GM12878 (cell line): ENCODE results near the gene SLC2A5. TPM values are rescaled to one million over a fixed set of nuclear protein-coding genes. Genes with fewer than 3 reads are reported as not detected.

Experiments used
- ATAC-seq: fragments of 200-7000 bp; cut with Tn5 transposase; 3 replicates; pipeline ENCODE4 v1.9.1; 2020; ENCODE audit warnings: mild to moderate bottlenecking, moderate library complexity
- BruUV-seq: library from RNA; stranded (reverse); fragments of 400-500 nt; replicated peaks from 2 replicates; lab custom pipeline; 2021; lab: Mats Ljungman, UMichigan
- CTCF ChIA-PET: fragments of 300-600 bp; sonication (Branson Sonifier 250); formaldehyde crosslinking; extraction: SDS; loops from one replicate; lab custom pipeline; 2021; ENCODE audit warnings: inconsistent platforms; lab: Yijun Ruan, JAX
- POLR2A ChIA-PET: fragments of 350-600 bp; formaldehyde crosslinking; extraction: SDS; loops from one replicate; lab custom pipeline; 2021; ENCODE audit warnings: inconsistent platforms; lab: Charles Lee
- RAD21 ChIA-PET: fragments of 300-600 bp; sonication (Branson Sonifier 250); formaldehyde crosslinking; loops from one replicate; lab custom pipeline; 2023; ENCODE audit warnings: antibody characterized with exemption; ENCODE audit not compliant: unreplicated experiment; lab: Charles Lee
- SMC1A ChIA-PET: fragments of 300-600 bp; sonication (Branson Sonifier 250); formaldehyde crosslinking; loops from one replicate; lab custom pipeline; 2023; ENCODE audit not compliant: unreplicated experiment, uncharacterized antibody; lab: Charles Lee
- DNase-seq: peaks from one replicate; pipeline ENCODE4 v3.0.0-alpha.2; 2011; ENCODE audit warnings: low read depth, low spot score
- FAIRE-seq: peaks from 3 replicates; lab custom pipeline; 2011; peaks lifted over from hg19 to GRCh38; lab: Jason Lieb, UNC
- H2AFZ ChIP-seq: 2 replicates; pipeline ENCODE4 v1.6.0; 2011; ENCODE audit warnings: low read depth, low read length, control low read depth; ENCODE audit not compliant: control insufficient read depth
- H3K27ac ChIP-seq: 2 replicates; pipeline ENCODE4 v1.5.1; 2011; ENCODE audit warnings: control low read depth; ENCODE audit not compliant: control insufficient read depth, insufficient read depth
- H3K27me3 ChIP-seq, 2 experiments: replicated peaks in 1 of 2; 2 replicates each; pipeline versions ENCODE4 v1.6.0 to v1.6.1; 2011; ENCODE audit warnings: low read length in 1 of 2; ENCODE audit not compliant: control insufficient read depth in 2 of 2, insufficient read depth in 2 of 2
- H3K36me3 ChIP-seq, 2 experiments: 2 replicates each; pipeline ENCODE4 v1.5.1; 2011; ENCODE audit warnings: low read length in 1 of 2; ENCODE audit not compliant: control insufficient read depth in 2 of 2, insufficient read depth in 2 of 2
- H3K4me1 ChIP-seq: 2 replicates; pipeline ENCODE4 v1.6.1; 2011; ENCODE audit warnings: mild to moderate bottlenecking, low read length, moderate library complexity, mixed read lengths; ENCODE audit not compliant: control insufficient read depth, insufficient read depth
- H3K4me2 ChIP-seq: 2 replicates; pipeline ENCODE4 v1.6.0; 2011; ENCODE audit warnings: control low read depth; ENCODE audit not compliant: control insufficient read depth, insufficient read depth
- H3K4me3 ChIP-seq: fragments of 200-600 bp; sonication (generic); 2 replicates; pipeline ENCODE4 v1.5.1; 2016
- H3K79me2 ChIP-seq: 2 replicates; pipeline ENCODE4 v1.6.0; 2011; ENCODE audit warnings: low read length; ENCODE audit not compliant: control insufficient read depth, insufficient read depth
- H3K9ac ChIP-seq: 2 replicates; pipeline ENCODE4 v1.8.0; 2011; ENCODE audit warnings: low read length, control low read depth, mixed read lengths; ENCODE audit not compliant: control insufficient read depth, insufficient read depth
- H3K9me3 ChIP-seq: replicated peaks from 3 replicates; pipeline ENCODE4 v1.5.1; 2011; ENCODE audit warnings: mild to moderate bottlenecking, low read length; ENCODE audit not compliant: control insufficient read depth, insufficient read depth
- H4K20me1 ChIP-seq: 2 replicates; pipeline ENCODE4 v1.6.0; 2011; ENCODE audit not compliant: control insufficient read depth, insufficient read depth
- BHLHE40 ChIP-seq, 2 experiments: fragments of 450-650 bp in 1 of 2; IDR thresholded peaks; 2 replicates each; pipeline ENCODE4 v1.6.1; 2011 to 2017; ENCODE audit warnings: low read depth in 2 of 2, borderline replicate concordance in 1 of 2, improper control_type of control experiment in 1 of 2, low read length in 1 of 2, mild to moderate bottlenecking in 1 of 2
- GABPA ChIP-seq: IDR thresholded peaks from 2 replicates; pipeline ENCODE4 v1.6.1; 2014; ENCODE audit warnings: antibody characterized with exemption, low read depth, mild to moderate bottlenecking, inconsistent platforms
- GATAD2B ChIP-seq: fragments of 450-650 bp; conservative IDR thresholded peaks from 2 replicates; pipeline ENCODE4 v1.6.1; 2017; ENCODE audit warnings: low read depth, mild to moderate bottlenecking, moderate library complexity
- IKZF1 ChIP-seq: fragments of 450-650 bp; conservative IDR thresholded peaks from 2 replicates; pipeline ENCODE4 v1.6.1; 2017; ENCODE audit warnings: antibody characterized with exemption, mild to moderate bottlenecking
- MTA2 ChIP-seq: fragments of 450-650 bp; IDR thresholded peaks from 2 replicates; pipeline ENCODE4 v1.6.1; 2016; ENCODE audit warnings: low read depth, mild to moderate bottlenecking, moderate library complexity
- NFYB ChIP-seq: IDR thresholded peaks from 2 replicates; pipeline ENCODE4 v1.6.1; 2011; ENCODE audit warnings: low read depth, mild to moderate bottlenecking, low read length, improper control_type of control experiment, moderate library complexity; ENCODE audit not compliant: insufficient read depth
- PAX5 ChIP-seq: IDR thresholded peaks from 2 replicates; pipeline ENCODE4 v1.6.1; 2011; ENCODE audit warnings: low read depth, low read length, borderline replicate concordance
- RUNX3 ChIP-seq: IDR thresholded peaks from 2 replicates; pipeline ENCODE4 v1.6.1; 2012; ENCODE audit warnings: low read length, inconsistent platforms
- SIX5 ChIP-seq: IDR thresholded peaks from 2 replicates; pipeline ENCODE4 v1.6.1; 2011; ENCODE audit warnings: mild to moderate bottlenecking, low read depth, low read length, moderate library complexity; ENCODE audit not compliant: severe bottlenecking
- TCF3 ChIP-seq: IDR thresholded peaks from 2 replicates; pipeline ENCODE4 v1.6.1; 2012; ENCODE audit warnings: low read depth, mild to moderate bottlenecking, low read length, borderline replicate concordance; ENCODE audit not compliant: insufficient read depth
- ZNF217 ChIP-seq: fragments of 450-650 bp; IDR thresholded peaks from 2 replicates; pipeline ENCODE4 v1.6.1; 2017; ENCODE audit warnings: antibody characterized with exemption, mild to moderate bottlenecking
- WGBS: methylation state at CpG from one replicate; pipeline ENCODE4 v1.1.6; 2016; ENCODE audit warnings: low lambda C conversion rate; ENCODE audit not compliant: insufficient replicate concordance, insufficient coverage; ENCODE audit errors: missing lambda C conversion rate; 5-methylcytosine and 5-hydroxymethylcytosine counted together
- in situ Hi-C: fragments of 300-500 bp; cut with MboI; formaldehyde crosslinking; loops from 9 replicates; pipeline ENCODE4 v1.14.3; 2018; ENCODE audit warnings: mixed read lengths
- intact Hi-C: fragments of 100-400 bp; cut with micrococcal nuclease; formaldehyde crosslinking; loops from one replicate; pipeline ENCODE4 v1.14.2; 2022; ENCODE audit not compliant: unreplicated experiment
- polyA plus RNA-seq, 11 experiments: library from polyadenylated mRNA; depleted of rRNA in 4 of 11; unstranded in 6 of 11; stranded (reverse) in 5 of 11; fragments of >200 nt; fragmentation: Nextera tagmentation in 4 of 11; fragmentation: Illumina TruSeq in 1 of 11; extraction: Ambion mirVana in 4 of 11; extraction: Trizol in 1 of 11; gene quantifications; 1 replicate in 1 of 11; 2 replicates in 10 of 11; pipeline versions ENCODE4 v1.2.1 to v1.2.3, GENCODE V29; 2011 to 2016; ENCODE audit warnings: inconsistent platforms in 2 of 11, missing spikeins in 2 of 11, low read depth in 1 of 11
- total RNA-seq, 4 experiments: library from RNA; depleted of rRNA in 3 of 4; stranded (reverse); fragments of >200 nt in 3 of 4; fragmentation: Illumina TruSeq in 1 of 4; extraction: Trizol in 1 of 4; gene quantifications; 2 replicates each; pipeline versions ENCODE4 v1.2.1 to v1.2.3, GENCODE V29; 2013 to 2021
- TF ChIP-seq, protein P1 (sequence below): IDR thresholded peaks from 2 replicates; pipeline ENCODE4 v1.6.1; 2012; ENCODE audit warnings: low read depth, low read length, improper control_type of control experiment
- TF ChIP-seq, protein P2 (sequence below): IDR thresholded peaks from 2 replicates; pipeline ENCODE4 v1.6.1; 2012; ENCODE audit warnings: low read length, inconsistent platforms
- TF ChIP-seq, protein P3 (sequence below): IDR thresholded peaks from 2 replicates; pipeline ENCODE4 v1.6.1; 2012; ENCODE audit warnings: improper control_type of control experiment, low read depth, low read length; ENCODE audit not compliant: insufficient replicate concordance

Gene SLC2A5
- total and polyA plus RNA-seq, 10 of the 15 experiments (the other 5 are each of a cell fraction or from before 2014, with no cell fraction given) = 4.5 to 76.6 (median 23.9) TPM

DNA sequence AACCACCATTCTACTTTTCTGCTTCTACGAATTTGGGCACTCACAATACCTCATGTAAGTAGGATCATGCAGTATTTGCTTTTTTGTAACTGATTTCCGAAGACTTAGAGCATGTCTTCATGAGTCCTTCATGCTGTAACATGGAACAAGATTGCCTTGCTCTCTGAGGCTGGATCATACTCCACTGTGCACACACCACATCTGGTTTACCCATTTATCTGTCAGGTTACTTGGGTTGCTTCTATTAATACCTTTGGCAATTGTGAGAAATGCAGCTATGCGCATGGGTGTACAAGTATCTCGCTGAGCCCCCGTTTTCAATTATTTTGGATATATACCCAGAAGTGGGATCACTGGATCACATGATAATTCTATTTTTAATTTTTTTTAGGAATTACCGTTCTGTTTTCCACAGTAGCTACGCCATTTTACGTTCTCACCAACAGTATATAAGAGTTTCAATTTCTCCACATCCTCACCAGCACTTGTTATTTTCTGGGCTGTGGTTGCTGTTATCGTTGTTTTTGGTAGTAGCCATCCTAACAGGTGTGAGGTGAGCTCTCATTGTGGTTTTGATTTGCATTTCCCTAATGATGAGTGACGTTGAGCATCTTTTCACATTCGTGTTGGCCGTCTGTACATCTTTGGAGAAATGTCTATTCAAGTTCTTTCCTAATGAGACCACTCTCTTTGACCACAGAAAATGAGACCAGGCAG is 10.7 kb upstream of the SLC2A5 start:
- no peaks in the 10 kb centered on the region for H3K27me3 ChIP-seq
- no peaks in the 10 kb centered on the region for H3K79me2 ChIP-seq
- H3K4me2 ChIP-seq = peak overlapping the region; percentile 70
- peak; percentile 85 for FAIRE-seq
- WGBS = 13% methylated on average over 12 of the region's 12 CpGs
- H3K4me3 ChIP-seq = peak overlapping the region; percentile 45; the same call in 1 of the 2 replicates
- BruUV-seq = TSS peak; percentile 76
- H2AFZ ChIP-seq = no peak overlapping the region; the same call in 1 of the 2 replicates
- intact Hi-C loops (loop anchor here (2.0 to 5.0 kb wide), 4 partner anchors 43 to 332 kb away; partner anchors contain the start of gene ENO1), in situ Hi-C loops (no loop called here)
- peak; percentile 66 for ATAC-seq
- ChIA-PET POLR2A (interaction anchor here (0.6 to 4.5 kb wide), 10 partner anchors 10 to 271 kb away, joined by 3 to 45 read pairs (median 5); no protein-coding TSS in a partner anchor), SMC1A (interaction anchor here (0.8 to 4.8 kb wide), 17 partner anchors 9 to 510 kb away, joined by 3 to 59 read pairs (median 4); partner anchors contain the start of gene SLC2A5), CTCF (interaction anchor here (0.6 to 4.0 kb wide), 13 partner anchors 10 to 352 kb away, joined by 3 to 26 read pairs (median 4); no protein-coding TSS in a partner anchor), RAD21 (interaction anchor here (0.7 to 2.3 kb wide), 10 partner anchors 10 to 75 kb away, joined by 3 to 15 read pairs (median 5); partner anchors contain the start of gene GPR157)
- H3K9ac ChIP-seq = peak overlapping the region; percentile 29
- no peaks in the 10 kb centered on the region for H4K20me1 ChIP-seq
- no peaks in the 10 kb centered on the region for H3K36me3 ChIP-seq
- peaks cover 54% of the 10 kb centered on the region for H3K4me1 ChIP-seq
- H3K27ac ChIP-seq = peak overlapping the region; percentile 92
- DNase-seq = peak; percentile 89
- H3K9me3 ChIP-seq = peaks cover 1% of the 10 kb centered on the region
- TF ChIP-seq GATAD2B = 0 out of 2 replicates have a peak, but pooled peaks have one; percentile 30
- peak; percentile 54; the same call in 1 of the 2 replicates for TF ChIP-seq NFYB
- TF ChIP-seq PAX5 = peak; percentile 84
- TF ChIP-seq BHLHE40 (IDR thresholded peaks at IDR 0.05; ENCODE audit: borderline replicate concordance in 1 of 2, low read depth in 2 of 2, low read length in 1 of 2) = peak; percentile 75 to 80; a peak in 3 of 4 replicates
- TF ChIP-seq IKZF1 = peak; percentile 92
- no peak for TF ChIP-seq ZNF217
- TF ChIP-seq, protein P1, sequence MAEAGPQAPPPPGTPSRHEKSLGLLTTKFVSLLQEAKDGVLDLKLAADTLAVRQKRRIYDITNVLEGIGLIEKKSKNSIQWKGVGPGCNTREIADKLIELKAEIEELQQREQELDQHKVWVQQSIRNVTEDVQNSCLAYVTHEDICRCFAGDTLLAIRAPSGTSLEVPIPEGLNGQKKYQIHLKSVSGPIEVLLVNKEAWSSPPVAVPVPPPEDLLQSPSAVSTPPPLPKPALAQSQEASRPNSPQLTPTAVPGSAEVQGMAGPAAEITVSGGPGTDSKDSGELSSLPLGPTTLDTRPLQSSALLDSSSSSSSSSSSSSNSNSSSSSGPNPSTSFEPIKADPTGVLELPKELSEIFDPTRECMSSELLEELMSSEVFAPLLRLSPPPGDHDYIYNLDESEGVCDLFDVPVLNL = no peak
- peak; percentile 96 for TF ChIP-seq TCF3
- TF ChIP-seq, protein P2, sequence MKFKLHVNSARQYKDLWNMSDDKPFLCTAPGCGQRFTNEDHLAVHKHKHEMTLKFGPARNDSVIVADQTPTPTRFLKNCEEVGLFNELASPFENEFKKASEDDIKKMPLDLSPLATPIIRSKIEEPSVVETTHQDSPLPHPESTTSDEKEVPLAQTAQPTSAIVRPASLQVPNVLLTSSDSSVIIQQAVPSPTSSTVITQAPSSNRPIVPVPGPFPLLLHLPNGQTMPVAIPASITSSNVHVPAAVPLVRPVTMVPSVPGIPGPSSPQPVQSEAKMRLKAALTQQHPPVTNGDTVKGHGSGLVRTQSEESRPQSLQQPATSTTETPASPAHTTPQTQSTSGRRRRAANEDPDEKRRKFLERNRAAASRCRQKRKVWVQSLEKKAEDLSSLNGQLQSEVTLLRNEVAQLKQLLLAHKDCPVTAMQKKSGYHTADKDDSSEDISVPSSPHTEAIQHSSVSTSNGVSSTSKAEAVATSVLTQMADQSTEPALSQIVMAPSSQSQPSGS = peak; percentile 84
- no peak for TF ChIP-seq SIX5
- TF ChIP-seq MTA2 = peak; percentile 99
- TF ChIP-seq, protein P3, sequence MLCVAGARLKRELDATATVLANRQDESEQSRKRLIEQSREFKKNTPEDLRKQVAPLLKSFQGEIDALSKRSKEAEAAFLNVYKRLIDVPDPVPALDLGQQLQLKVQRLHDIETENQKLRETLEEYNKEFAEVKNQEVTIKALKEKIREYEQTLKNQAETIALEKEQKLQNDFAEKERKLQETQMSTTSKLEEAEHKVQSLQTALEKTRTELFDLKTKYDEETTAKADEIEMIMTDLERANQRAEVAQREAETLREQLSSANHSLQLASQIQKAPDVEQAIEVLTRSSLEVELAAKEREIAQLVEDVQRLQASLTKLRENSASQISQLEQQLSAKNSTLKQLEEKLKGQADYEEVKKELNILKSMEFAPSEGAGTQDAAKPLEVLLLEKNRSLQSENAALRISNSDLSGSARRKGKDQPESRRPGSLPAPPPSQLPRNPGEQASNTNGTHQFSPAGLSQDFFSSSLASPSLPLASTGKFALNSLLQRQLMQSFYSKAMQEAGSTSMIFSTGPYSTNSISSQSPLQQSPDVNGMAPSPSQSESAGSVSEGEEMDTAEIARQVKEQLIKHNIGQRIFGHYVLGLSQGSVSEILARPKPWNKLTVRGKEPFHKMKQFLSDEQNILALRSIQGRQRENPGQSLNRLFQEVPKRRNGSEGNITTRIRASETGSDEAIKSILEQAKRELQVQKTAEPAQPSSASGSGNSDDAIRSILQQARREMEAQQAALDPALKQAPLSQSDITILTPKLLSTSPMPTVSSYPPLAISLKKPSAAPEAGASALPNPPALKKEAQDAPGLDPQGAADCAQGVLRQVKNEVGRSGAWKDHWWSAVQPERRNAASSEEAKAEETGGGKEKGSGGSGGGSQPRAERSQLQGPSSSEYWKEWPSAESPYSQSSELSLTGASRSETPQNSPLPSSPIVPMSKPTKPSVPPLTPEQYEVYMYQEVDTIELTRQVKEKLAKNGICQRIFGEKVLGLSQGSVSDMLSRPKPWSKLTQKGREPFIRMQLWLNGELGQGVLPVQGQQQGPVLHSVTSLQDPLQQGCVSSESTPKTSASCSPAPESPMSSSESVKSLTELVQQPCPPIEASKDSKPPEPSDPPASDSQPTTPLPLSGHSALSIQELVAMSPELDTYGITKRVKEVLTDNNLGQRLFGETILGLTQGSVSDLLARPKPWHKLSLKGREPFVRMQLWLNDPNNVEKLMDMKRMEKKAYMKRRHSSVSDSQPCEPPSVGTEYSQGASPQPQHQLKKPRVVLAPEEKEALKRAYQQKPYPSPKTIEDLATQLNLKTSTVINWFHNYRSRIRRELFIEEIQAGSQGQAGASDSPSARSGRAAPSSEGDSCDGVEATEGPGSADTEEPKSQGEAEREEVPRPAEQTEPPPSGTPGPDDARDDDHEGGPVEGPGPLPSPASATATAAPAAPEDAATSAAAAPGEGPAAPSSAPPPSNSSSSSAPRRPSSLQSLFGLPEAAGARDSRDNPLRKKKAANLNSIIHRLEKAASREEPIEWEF = no peak
- TF ChIP-seq GABPA = 0 out of 2 replicates have a peak, but pooled peaks have one; percentile 17
- TF ChIP-seq RUNX3 = peak; percentile 99
